ENCODE results near the gene LETM1. TPM values are rescaled to one million over a fixed set of nuclear protein-coding genes. Genes with fewer than 3 reads are reported as not detected.

Gene LETM1
- polyA plus RNA-seq, 1 experiment, result 17.1 TPM

DNA sequence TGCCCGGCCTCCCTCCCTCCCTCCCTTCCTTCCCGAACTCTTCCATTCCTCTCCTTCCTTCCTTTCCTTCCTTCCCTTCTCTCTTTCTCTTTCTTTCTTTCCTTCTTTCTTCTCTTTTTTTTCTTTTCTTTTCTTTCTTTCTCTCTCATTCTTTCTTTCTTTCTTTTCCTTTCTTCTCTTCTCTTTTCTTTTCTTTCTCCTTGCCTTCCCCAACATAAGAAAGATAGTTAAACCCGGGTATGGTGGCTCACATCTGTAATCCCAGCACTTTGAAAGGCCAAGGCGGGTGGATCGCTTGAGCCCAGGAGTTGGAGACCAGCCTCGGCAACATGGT, 40.7 kb upstream of the LETM1 start:
- peaks cover 9% of the 10 kb centered on the region for H3K36me3 ChIP-seq (ENCODE audit: control insufficient read depth, insufficient read depth, low read length)
- H3K27me3 ChIP-seq (ENCODE audit: control insufficient read depth, insufficient read depth, low read length), result no peaks in the 10 kb centered on the region
- no peak for TF ChIP-seq CTCF (IDR thresholded peaks at IDR 0.05; ENCODE audit: insufficient read depth, low read depth, low read length)
- POLR2A ChIA-PET, result no interaction called here
- no peak overlapping the region for H3K4me3 ChIP-seq (ENCODE audit: low read depth, low read length)
- DNase-seq (ENCODE audit: low read depth), result no peak
- CTCF ChIA-PET, result interaction anchor here (1.3 to 6.6 kb wide), 4 partner anchors 10 to 66 kb away, joined by 3 to 74 read pairs (median 36); no protein-coding TSS in a partner anchor

DNA sequence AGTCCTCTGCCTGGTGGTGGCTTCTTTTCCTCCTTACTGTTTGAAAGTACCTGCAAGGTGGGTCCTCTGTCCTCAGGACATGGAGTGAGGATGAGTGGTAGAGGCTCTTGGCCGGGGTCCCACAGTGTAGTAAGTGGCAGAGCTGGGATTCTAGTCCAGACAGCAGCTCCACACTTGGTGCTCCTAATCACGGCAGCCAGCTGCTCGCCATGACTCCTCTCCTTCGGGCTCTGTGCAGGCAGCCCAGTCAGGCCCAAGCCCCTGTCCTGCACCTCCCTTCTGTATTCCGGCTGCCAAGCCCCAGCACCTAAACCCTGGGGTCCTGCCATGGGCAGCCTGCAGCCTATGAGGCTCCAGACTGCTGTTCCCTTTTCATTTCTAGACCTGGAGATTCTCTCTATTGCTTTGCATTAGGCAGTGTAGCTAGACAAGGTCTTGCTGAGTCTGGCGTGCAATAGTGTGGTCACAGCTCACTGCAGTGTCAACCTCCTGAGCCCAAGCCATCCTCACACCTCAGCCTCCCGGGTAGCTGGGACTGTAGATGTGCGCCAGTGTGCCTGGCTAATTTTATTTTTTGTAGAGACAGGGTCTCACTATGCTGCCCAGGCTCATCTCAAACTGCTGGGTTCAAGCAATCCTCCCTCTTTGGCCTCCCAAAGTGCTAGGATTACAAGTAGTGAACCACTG, 40.2 kb upstream of the LETM1 start:
- ChIA-PET POLR2A (no interaction called here), CTCF (interaction anchor here (1.5 to 6.6 kb wide), 2 partner anchors 13 to 66 kb away, joined by 4 to 68 read pairs; no protein-coding TSS in a partner anchor)
- TF ChIP-seq CTCF (IDR thresholded peaks at IDR 0.05; ENCODE audit: insufficient read depth, low read depth, low read length), result no peak
- H3K4me3 ChIP-seq (ENCODE audit: low read depth, low read length), result no peak overlapping the region
- peaks cover 4% of the 10 kb centered on the region for H3K36me3 ChIP-seq (ENCODE audit: control insufficient read depth, insufficient read depth, low read length)
- DNase-seq (ENCODE audit: low read depth), result no peak
- no peaks in the 10 kb centered on the region for H3K27me3 ChIP-seq (ENCODE audit: control insufficient read depth, insufficient read depth, low read length)

- CTCF ChIA-PET, result interaction anchor here (1.4 to 9.8 kb wide), 2 partner anchors 8 to 77 kb away, joined by 4 to 74 read pairs; no protein-coding TSS in a partner anchor
- Histone ChIP-seq H3K27me3 (ENCODE audit: control insufficient read depth, insufficient read depth, low read length) (no peaks in the 10 kb centered on the region), H3K4me3 (ENCODE audit: low read depth, low read length) (no peak overlapping the region), H3K36me3 (ENCODE audit: control insufficient read depth, insufficient read depth, low read length) (peaks cover 2% of the 10 kb centered on the region; the same call in 1 of the 2 replicates)
- TF ChIP-seq CTCF (IDR thresholded peaks at IDR 0.05; ENCODE audit: insufficient read depth, low read depth, low read length), result no peak
- DNase-seq (ENCODE audit: low read depth), result no peak
- POLR2A ChIA-PET, result no interaction called here
These were observed 35.1 kb upstream of the LETM1 start for GRCh38 chr4:1890979-1891570.

DNA sequence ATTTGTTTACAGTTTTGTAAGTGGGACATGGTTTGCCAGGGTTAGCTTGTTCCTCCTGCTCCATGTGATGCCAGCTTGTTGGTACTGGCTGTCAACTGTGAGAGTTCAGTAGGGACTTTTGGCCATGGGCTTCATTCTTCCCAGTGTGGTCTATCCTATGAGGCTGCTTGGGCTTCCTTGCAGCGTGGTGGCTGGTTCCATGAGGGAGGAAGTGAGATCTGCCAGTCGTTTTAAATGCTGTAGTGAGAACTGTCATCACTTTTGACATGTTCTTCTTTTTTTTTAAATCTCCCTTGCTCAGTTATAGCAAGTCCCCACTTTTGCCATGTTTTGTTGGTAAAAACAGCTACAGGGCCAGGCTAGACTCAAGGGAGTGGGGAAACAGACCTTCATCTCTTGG, 31.1 kb upstream of the LETM1 start:
- no peak for TF ChIP-seq CTCF (IDR thresholded peaks at IDR 0.05; ENCODE audit: insufficient read depth, low read depth, low read length)
- H3K27me3 ChIP-seq (ENCODE audit: control insufficient read depth, insufficient read depth, low read length), result no peaks in the 10 kb centered on the region
- H3K4me3 ChIP-seq (ENCODE audit: low read depth, low read length), result no peak overlapping the region
- ChIA-PET POLR2A (no interaction called here), CTCF (interaction anchor here (1.0 to 9.8 kb wide), 3 partner anchors 10 to 27 kb away, joined by 3 to 74 read pairs (median 3); no protein-coding TSS in a partner anchor)
- H3K36me3 ChIP-seq (ENCODE audit: control insufficient read depth, insufficient read depth, low read length), result no peaks in the 10 kb centered on the region
- DNase-seq (ENCODE audit: low read depth), result no peak

- H3K27me3 ChIP-seq (ENCODE audit: control insufficient read depth, insufficient read depth, low read length), result no peaks in the 10 kb centered on the region
- H3K36me3 ChIP-seq (ENCODE audit: control insufficient read depth, insufficient read depth, low read length), result no peaks in the 10 kb centered on the region
- no peak overlapping the region for H3K4me3 ChIP-seq (ENCODE audit: low read depth, low read length)
- DNase-seq (ENCODE audit: low read depth), result no peak
- ChIA-PET POLR2A (interaction anchor here (0.6 kb wide), 1 partner anchor 23 kb away, joined by 3 read pairs; no protein-coding TSS in a partner anchor), CTCF (interaction anchor here (0.8 to 9.8 kb wide), 2 partner anchors 13 to 658 kb away, joined by 3 to 74 read pairs; no protein-coding TSS in a partner anchor)
- TF ChIP-seq CTCF (IDR thresholded peaks at IDR 0.05; ENCODE audit: insufficient read depth, low read depth, low read length), result no peak
These were observed 29.5 kb upstream of the LETM1 start for GRCh38 chr4:1885414-1885813.
